CD4-positive, CD25-positive, alpha-beta regulatory T cell (primary cell): Measurements from ENCODE around the gene RICTOR. TPM values are rescaled to one million over a fixed set of nuclear protein-coding genes. Genes with fewer than 3 reads are reported as not detected.

Experiments used
- ATAC-seq, 2 donors: fragments of 150-1000 bp; cut with Tn5 transposase; one replicate each; pipeline ENCODE4 v1.10.0; 2021; ENCODE audit warnings: low read depth in 2 of 2, moderate number of reproducible peaks in 2 of 2, moderate library complexity in 1 of 2
- DNase-seq, 3 donors: peaks; one replicate each; pipeline versions ENCODE4 v3.0.0 to v3.0.0-alpha.2; 2012 to 2022; ENCODE audit warnings: mixed read lengths in 1 of 3
- H3K27ac ChIP-seq: one replicate; pipeline ENCODE4 v1.7.0; 2013; ENCODE audit warnings: mild to moderate bottlenecking, low read length; ENCODE audit not compliant: insufficient read depth, poor library complexity, severe bottlenecking
- H3K27me3 ChIP-seq: one replicate; pipeline ENCODE4 v1.7.0; 2013; ENCODE audit warnings: low read length; ENCODE audit not compliant: control insufficient read depth, insufficient read depth
- H3K36me3 ChIP-seq: one replicate; pipeline ENCODE4 v1.7.0; 2013; ENCODE audit warnings: mild to moderate bottlenecking, low read length, moderate library complexity; ENCODE audit not compliant: control insufficient read depth, insufficient read depth
- H3K4me1 ChIP-seq: 2 replicates; pipeline ENCODE4 v1.7.0; 2013; ENCODE audit warnings: mild to moderate bottlenecking, low read length; ENCODE audit not compliant: insufficient read depth, control insufficient read depth, poor library complexity, severe bottlenecking
- H3K4me3 ChIP-seq: one replicate; pipeline ENCODE4 v1.7.0; 2013; ENCODE audit warnings: low read depth, mild to moderate bottlenecking, low read length, moderate library complexity
- H3K9me3 ChIP-seq, 2 experiments: 1 replicate in 1 of 2; 2 replicates in 1 of 2; pipeline ENCODE4 v1.7.0; 2013; ENCODE audit warnings: low read length in 2 of 2, mild to moderate bottlenecking in 1 of 2, moderate library complexity in 1 of 2; ENCODE audit not compliant: control insufficient read depth in 2 of 2
- H3K27ac Mint-ChIP-seq, 3 donors: one replicate each; pipeline ENCODE4 v1.8.0; 2020 to 2022; ENCODE audit warnings: mild to moderate bottlenecking in 3 of 3, mixed read lengths in 3 of 3, moderate library complexity in 2 of 3
- H3K27me3 Mint-ChIP-seq: one replicate; pipeline ENCODE4 v1.8.0; 2022; ENCODE audit warnings: mild to moderate bottlenecking, mixed read lengths
- H3K36me3 Mint-ChIP-seq: one replicate; pipeline ENCODE4 v1.8.0; 2020; ENCODE audit warnings: mixed read lengths
- H3K4me1 Mint-ChIP-seq, 4 donors: one replicate each; pipeline ENCODE4 v1.8.0; 2020 to 2022; ENCODE audit warnings: mixed read lengths in 4 of 4, mild to moderate bottlenecking in 1 of 4
- H3K4me3 Mint-ChIP-seq, 4 donors: one replicate each; pipeline ENCODE4 v1.8.0; 2020 to 2022; ENCODE audit warnings: mild to moderate bottlenecking in 4 of 4, mixed read lengths in 4 of 4, moderate library complexity in 3 of 4
- H3K9me3 Mint-ChIP-seq, 7 donors: one replicate each; pipeline ENCODE4 v1.8.0; 2020 to 2022; ENCODE audit warnings: mixed read lengths in 7 of 7, mild to moderate bottlenecking in 3 of 7, moderate library complexity in 2 of 7
- polyA plus RNA-seq, 4 donors: library from polyadenylated mRNA; unstranded; fragments of 300-500 nt; fragmentation: Illumina TruSeq; gene quantifications; one replicate each; pipeline ENCODE4 v1.2.3, GENCODE V29; 2021
- total RNA-seq: library from RNA; stranded (reverse); gene quantifications from one replicate; pipeline ENCODE4 v1.2.3, GENCODE V29; 2022

The RICTOR gene
- total and polyA plus RNA-seq, 5 donors from 2014 or later: 11.3 to 84.0 (median 15.2) TPM

GRCh38 chr5:38896760-38897159 is 177.4 kb downstream of the RICTOR start:
- ATAC-seq: no peak
- no peaks in the 10 kb centered on the region for H3K4me1 ChIP-seq
- DNase-seq: no peak
- H3K36me3 ChIP-seq: no peaks in the 10 kb centered on the region
- H3K27ac ChIP-seq: no peak overlapping the region
- H3K27ac Mint-ChIP-seq: no peak overlapping the region
- H3K4me3 Mint-ChIP-seq: no peak overlapping the region
- H3K27me3 Mint-ChIP-seq: peaks cover 32% of the 10 kb centered on the region
- peaks cover 0 to 6% of the 10 kb centered on the region in 2 experiments for H3K9me3 ChIP-seq
- no peaks in the 10 kb centered on the region for H3K4me1 Mint-ChIP-seq
- peaks cover 3 to 13% (median 8%) of the 10 kb centered on the region in 7 donors for H3K9me3 Mint-ChIP-seq
- H3K27me3 ChIP-seq: peaks cover 3% of the 10 kb centered on the region
- H3K4me3 ChIP-seq: no peak overlapping the region
- no peaks in the 10 kb centered on the region for H3K36me3 Mint-ChIP-seq

- H3K36me3 Mint-ChIP-seq: no peaks in the 10 kb centered on the region
- H3K4me1 Mint-ChIP-seq: no peaks in the 10 kb centered on the region
- H3K4me3 Mint-ChIP-seq: no peak overlapping the region
- Histone ChIP-seq H3K27ac (no peak overlapping the region), H3K36me3 (no peaks in the 10 kb centered on the region), H3K27me3 (peaks cover 5% of the 10 kb centered on the region), H3K9me3 (peaks cover 0 to 6% of the 10 kb centered on the region in 2 experiments), H3K4me3 (no peak overlapping the region), H3K4me1 (no peaks in the 10 kb centered on the region)
- ATAC-seq (no peak), DNase-seq (no peak)
- peaks cover 1 to 13% (median 8%) of the 10 kb centered on the region in 7 donors for H3K9me3 Mint-ChIP-seq
- peaks cover 35% of the 10 kb centered on the region for H3K27me3 Mint-ChIP-seq
- no peak overlapping the region for H3K27ac Mint-ChIP-seq
Observed at GRCh38 chr5:38892363-38892762, 181.8 kb downstream of the RICTOR start.

- DNase-seq (no peak), ATAC-seq (no peak)
- Mint-ChIP-seq H3K36me3 (no peaks in the 10 kb centered on the region), H3K4me3 (no peak overlapping the region), H3K27me3 (peaks cover 33% of the 10 kb centered on the region), H3K9me3 (peaks cover 1 to 13% (median 8%) of the 10 kb centered on the region in 7 donors), H3K27ac (no peak overlapping the region), H3K4me1 (no peaks in the 10 kb centered on the region)
- no peaks in the 10 kb centered on the region for H3K4me1 ChIP-seq
- H3K27me3 ChIP-seq: peaks cover 5% of the 10 kb centered on the region
- H3K4me3 ChIP-seq: no peak overlapping the region
- H3K36me3 ChIP-seq: no peaks in the 10 kb centered on the region
- H3K27ac ChIP-seq: no peak overlapping the region
- peaks cover 0 to 6% of the 10 kb centered on the region in 2 experiments for H3K9me3 ChIP-seq
Observed at GRCh38 chr5:38891563-38891962, 182.6 kb downstream of the RICTOR start.

GRCh38 chr5:38889424-38889823 is 184.8 kb downstream of the RICTOR start:
- no peaks in the 10 kb centered on the region for H3K4me1 ChIP-seq
- Mint-ChIP-seq H3K27ac (no peak overlapping the region), H3K27me3 (peaks cover 22% of the 10 kb centered on the region)

GRCh38 chr5:38888041-38888440 is 186.2 kb downstream of the RICTOR start:
- H3K27ac ChIP-seq: no peak overlapping the region
- H3K4me3 ChIP-seq: no peak overlapping the region
- no peaks in the 10 kb centered on the region for H3K4me1 ChIP-seq
- Mint-ChIP-seq H3K27ac (peak overlapping the region in 1 of 3 donors; percentile 41), H3K4me3 (no peak overlapping the region), H3K27me3 (peaks cover 26% of the 10 kb centered on the region), H3K9me3 (peaks cover 0 to 3% (median 0%) of the 10 kb centered on the region in 7 donors), H3K36me3 (no peaks in the 10 kb centered on the region), H3K4me1 (peaks cover 0 to 2% (median 0%) of the 10 kb centered on the region in 4 donors)
- no peaks in the 10 kb centered on the region for H3K36me3 ChIP-seq
- DNase-seq (no peak), ATAC-seq (no peak)
- peaks cover 7% of the 10 kb centered on the region for H3K27me3 ChIP-seq
- no peaks in the 10 kb centered on the region for H3K9me3 ChIP-seq

More at GRCh38 chr5:38889424-38889823, 184.8 kb downstream of the RICTOR start:
- H3K36me3 Mint-ChIP-seq: no peaks in the 10 kb centered on the region
- Histone ChIP-seq H3K4me3 (no peak overlapping the region), H3K36me3 (no peaks in the 10 kb centered on the region), H3K27me3 (peaks cover 8% of the 10 kb centered on the region), H3K27ac (no peak overlapping the region), H3K9me3 (peaks cover 0 to 3% of the 10 kb centered on the region in 2 experiments)
- no peak overlapping the region for H3K4me3 Mint-ChIP-seq
- H3K4me1 Mint-ChIP-seq: no peaks in the 10 kb centered on the region
- DNase-seq (no peak), ATAC-seq (no peak)
- H3K9me3 Mint-ChIP-seq: peaks cover 0 to 6% (median 2%) of the 10 kb centered on the region in 7 donors

Other genes starting within 250 kb of the RICTOR start
- gene OSMR, start 228.4 kb downstream of the RICTOR start, total RNA-seq: not detected
- under 1 TPM in 1 of 4 donors, not detected in 3; 0.31 TPM for gene OSMR, start 228.4 kb downstream of the RICTOR start, polyA plus RNA-seq
- 639 TPM for gene FYB1, start 145.2 kb upstream of the RICTOR start, total RNA-seq
- 100 to 1,000 TPM; 197 to 254 (median 226) TPM for gene FYB1, start 145.2 kb upstream of the RICTOR start, polyA plus RNA-seq